K562 (cell line): ENCODE measurements around the gene WDR5B. TPM values are rescaled to one million over a fixed set of nuclear protein-coding genes. Genes with fewer than 3 reads are reported as not detected.

Experiments
- ARID4B ChIP-seq: sonication (generic); formaldehyde crosslinking; IDR thresholded peaks from 2 replicates; pipeline ENCODE4 v1.8.0; 2022; ENCODE audit warnings: mild to moderate bottlenecking, missing genetic modification reagents
- BCOR ChIP-seq: fragments of 450-650 bp; IDR thresholded peaks from 2 replicates; pipeline ENCODE4 v1.6.1; 2016
- DACH1 ChIP-seq: fragments of 450-650 bp; IDR thresholded peaks from 2 replicates; pipeline ENCODE4 v1.6.1; 2018; ENCODE audit not compliant: partially characterized antibody
- DIDO1 ChIP-seq: fragments of 450-650 bp; IDR thresholded peaks from 2 replicates; pipeline ENCODE4 v1.6.1; 2016; ENCODE audit warnings: low read depth, missing biosample characterization, missing genetic modification characterization
- DNMT1 ChIP-seq: fragments of 450-650 bp; IDR thresholded peaks from 2 replicates; pipeline ENCODE4 v1.6.1; 2016; ENCODE audit warnings: antibody characterized with exemption, mild to moderate bottlenecking
- HMBOX1 ChIP-seq: sonication (generic); IDR thresholded peaks from 2 replicates; pipeline ENCODE4 v1.6.1; 2016
- JUN ChIP-seq, 2 experiments: sonication (generic) in 1 of 2; formaldehyde crosslinking in 1 of 2; IDR thresholded peaks; 2 replicates each; pipeline versions ENCODE4 v1.6.1 to v1.8.0; 2012 to 2022; ENCODE audit warnings: borderline replicate concordance in 2 of 2, mild to moderate bottlenecking in 2 of 2, improper control_type of control experiment in 1 of 2, low read depth in 1 of 2, low read length in 1 of 2, missing genetic modification reagents in 1 of 2
- KDM5B ChIP-seq: fragments of 200-600 bp; sonication (generic); IDR thresholded peaks from 2 replicates; pipeline ENCODE4 v1.6.1; 2012; ENCODE audit warnings: low read depth, mild to moderate bottlenecking, moderate library complexity, low read length, control low read depth, inconsistent platforms; ENCODE audit not compliant: insufficient replicate concordance
- LCOR ChIP-seq: sonication (generic); formaldehyde crosslinking; IDR thresholded peaks from 2 replicates; pipeline ENCODE4 v1.8.0; 2022; ENCODE audit warnings: mild to moderate bottlenecking, missing genetic modification reagents
- MEF2D ChIP-seq: conservative IDR thresholded peaks from 2 replicates; pipeline ENCODE4 v1.6.1; 2016; ENCODE audit warnings: low read depth, missing genetic modification characterization, missing compliant biosample characterization
- NKRF ChIP-seq: fragments of 450-650 bp; IDR thresholded peaks from 2 replicates; pipeline ENCODE4 v1.6.1; 2016; ENCODE audit warnings: borderline replicate concordance
- TARDBP ChIP-seq: fragments of 450-650 bp; IDR thresholded peaks from 2 replicates; pipeline ENCODE4 v1.6.1; 2016
- TCFL5 ChIP-seq: fragments of 250-450 bp; sonication (Bioruptor Pico); conservative IDR thresholded peaks from 2 replicates; pipeline ENCODE4 v1.6.1; 2021; ENCODE audit warnings: mild to moderate bottlenecking, moderate library complexity, matching md5 sums
- ZBED1 ChIP-seq: IDR thresholded peaks from 2 replicates; pipeline ENCODE4 v1.6.1; 2014
- polyA plus RNA-seq, 8 experiments: library from polyadenylated mRNA; depleted of rRNA in 4 of 8; stranded (reverse) in 5 of 8; unstranded in 3 of 8; fragments of >200 nt; fragmentation: Nextera tagmentation in 2 of 8; fragmentation: Illumina TruSeq in 1 of 8; extraction: Ambion mirVana in 2 of 8; extraction: Trizol in 1 of 8; gene quantifications; 2 replicates each; pipeline versions ENCODE4 v1.2.1 to v1.2.3, GENCODE V29; 2011 to 2014; ENCODE audit warnings: inconsistent platforms in 1 of 8, missing spikeins in 1 of 8
- total RNA-seq, 7 experiments: library from RNA; depleted of rRNA in 6 of 7; stranded (reverse); fragments of >200 nt in 6 of 7; fragmentation: Illumina TruSeq in 2 of 7; extraction: Trizol in 2 of 7; gene quantifications; 2 replicates each; pipeline versions ENCODE4 v1.2.1 to v1.2.3, GENCODE V29; 2011 to 2021; ENCODE audit warnings: low replicate concordance in 1 of 7

WDR5B gene
- total and polyA plus RNA-seq, 9 of the 15 experiments (the other 6 are each of a cell fraction or from before 2014, with no cell fraction given): 2.8 to 10.1 (median 4.2) TPM

- no peak for TF ChIP-seq DIDO1 (tag)
- TF ChIP-seq KDM5B: no peak
- no peak for TF ChIP-seq BCOR
- TF ChIP-seq HMBOX1: 0 out of 2 replicates have a peak, but pooled peaks have one; percentile 38
- no peak for TF ChIP-seq ZBED1
- TF ChIP-seq MEF2D (tag): no peak
- TF ChIP-seq ARID4B (CRISPR knock-in tag): peak; percentile 35; the same call in 1 of the 2 replicates
- TF ChIP-seq NKRF: 0 out of 2 replicates have a peak, but pooled peaks have one; percentile 27
- peak; percentile 90 for TF ChIP-seq LCOR (CRISPR knock-in tag)
- no peak for TF ChIP-seq JUN (IDR thresholded peaks at IDR 0.05; ENCODE audit: borderline replicate concordance, low read depth, low read length)
- no peak for TF ChIP-seq JUN (CRISPR knock-in tag; IDR thresholded peaks at IDR 0.05; ENCODE audit: borderline replicate concordance)
- TF ChIP-seq TCFL5 (CRISPR knock-in tag): no peak
- TF ChIP-seq DACH1: no peak
- TF ChIP-seq TARDBP: no peak
- TF ChIP-seq DNMT1: no peak
These were observed 638 bp downstream of the WDR5B start (continued) for GRCh38 chr3:122415104-122415744.
